Measurements from ENCODE around the gene RHO.
"Not testable (repeated sequence)": the region's sequence is repeated elsewhere in the genome, so short reads cannot be mapped to it uniquely, and the experiment has no call there.

RHO gene

GRCh38 chr3:129515108-129515820, 13.2 kb upstream of the RHO start:
- WGBS (ENCODE audit: extremely low coverage, insufficient coverage, low lambda C conversion rate): no CpG with 5 or more reads among the region's 25 CpGs
- H2BK15ac ChIP-seq (replicated peaks; ENCODE audit: low read depth); H3K36me3 ChIP-seq (ENCODE audit: control insufficient read depth, insufficient read depth, low read length): not testable (repeated sequence)

GRCh38 chr3:129515821-129516432, 12.5 kb upstream of the RHO start:
- H3K56ac ChIP-seq (ENCODE audit: low read length); H3K79me1 ChIP-seq (ENCODE audit: low read length); H3K4ac ChIP-seq (ENCODE audit: low read depth, low read length); H3K9ac ChIP-seq (ENCODE audit: low read length); H3K36me3 ChIP-seq (ENCODE audit: control insufficient read depth, insufficient read depth, low read length); DNase-seq; H4K5ac ChIP-seq (ENCODE audit: low read length); H4K8ac ChIP-seq (ENCODE audit: low read depth, low read length); H3K4me3 ChIP-seq (ENCODE audit: low read length); H3K27ac ChIP-seq (ENCODE audit: low read depth, low read length); H2BK15ac ChIP-seq (replicated peaks; ENCODE audit: low read depth); H3K79me2 ChIP-seq (ENCODE audit: control insufficient read depth, insufficient read depth, low read length); H3K27me3 ChIP-seq (ENCODE audit: insufficient read depth, low read length, poor library complexity); H3K4me2 ChIP-seq (ENCODE audit: low read length); H2BK5ac ChIP-seq (ENCODE audit: low read length); H2BK120ac ChIP-seq (ENCODE audit: low read depth, low read length); H2AK5ac ChIP-seq (ENCODE audit: low read length); H3K4me1 ChIP-seq (ENCODE audit: control insufficient read depth, low read depth, low read length); H3K23ac ChIP-seq (ENCODE audit: low read length); H3K18ac ChIP-seq (ENCODE audit: low read length): not testable (repeated sequence)
- WGBS (ENCODE audit: extremely low coverage, insufficient coverage, low lambda C conversion rate): no CpG with 5 or more reads among the region's 7 CpGs

More at GRCh38 chr3:129515108-129515820, 13.2 kb upstream of the RHO start:
- H2BK120ac ChIP-seq (ENCODE audit: low read depth, low read length); H3K4me1 ChIP-seq (ENCODE audit: control insufficient read depth, low read depth, low read length); H3K18ac ChIP-seq (ENCODE audit: low read length); H2AK5ac ChIP-seq (ENCODE audit: low read length); H3K27ac ChIP-seq (ENCODE audit: low read depth, low read length); H4K5ac ChIP-seq (ENCODE audit: low read length); H3K4me3 ChIP-seq (ENCODE audit: low read length); H3K27me3 ChIP-seq (ENCODE audit: insufficient read depth, low read length, poor library complexity); H4K8ac ChIP-seq (ENCODE audit: low read depth, low read length); H3K4me2 ChIP-seq (ENCODE audit: low read length); H3K23ac ChIP-seq (ENCODE audit: low read length); H3K56ac ChIP-seq (ENCODE audit: low read length); H3K79me1 ChIP-seq (ENCODE audit: low read length); H3K9ac ChIP-seq (ENCODE audit: low read length); H3K4ac ChIP-seq (ENCODE audit: low read depth, low read length); DNase-seq; H3K79me2 ChIP-seq (ENCODE audit: control insufficient read depth, insufficient read depth, low read length); H2BK5ac ChIP-seq (ENCODE audit: low read length): not testable (repeated sequence)

GRCh38 chr3:129517516-129517915, 10.9 kb upstream of the RHO start:
- H3K79me1 ChIP-seq (ENCODE audit: low read length): no peaks in the 10 kb centered on the region
- H3K23ac ChIP-seq (ENCODE audit: low read length): no peak overlapping the region
- no peak overlapping the region for H3K18ac ChIP-seq (ENCODE audit: low read length)
- no peak overlapping the region for H2BK15ac ChIP-seq (replicated peaks; ENCODE audit: low read depth)
- no peak overlapping the region for H2BK120ac ChIP-seq (ENCODE audit: low read depth, low read length)
- no peak for DNase-seq
- no peak overlapping the region for H3K4ac ChIP-seq (ENCODE audit: low read depth, low read length)
- H3K4me1 ChIP-seq (ENCODE audit: control insufficient read depth, low read depth, low read length): no peaks in the 10 kb centered on the region
- no peak overlapping the region for H3K27ac ChIP-seq (ENCODE audit: low read depth, low read length)
- H3K4me3 ChIP-seq (ENCODE audit: low read length): no peak overlapping the region
- WGBS (ENCODE audit: extremely low coverage, insufficient coverage, low lambda C conversion rate): no CpG with 5 or more reads among the region's 7 CpGs
- no peak overlapping the region for H3K4me2 ChIP-seq (ENCODE audit: low read length)
- no peak overlapping the region for H4K5ac ChIP-seq (ENCODE audit: low read length)
- no peaks in the 10 kb centered on the region for H3K27me3 ChIP-seq (ENCODE audit: insufficient read depth, low read length, poor library complexity)
- no peak overlapping the region for H3K56ac ChIP-seq (ENCODE audit: low read length)
- H3K36me3 ChIP-seq (ENCODE audit: control insufficient read depth, insufficient read depth, low read length): no peaks in the 10 kb centered on the region
- no peak overlapping the region for H2BK5ac ChIP-seq (ENCODE audit: low read length)
- H4K8ac ChIP-seq (ENCODE audit: low read depth, low read length): no peak overlapping the region
- no peak overlapping the region for H3K9ac ChIP-seq (ENCODE audit: low read length)
- no peaks in the 10 kb centered on the region for H3K79me2 ChIP-seq (ENCODE audit: control insufficient read depth, insufficient read depth, low read length)
- H2AK5ac ChIP-seq (ENCODE audit: low read length): no peak overlapping the region

GRCh38 chr3:129518038-129518561, 10.3 kb upstream of the RHO start:
- no peak overlapping the region for H2BK120ac ChIP-seq (ENCODE audit: low read depth, low read length)
- no peak overlapping the region for H3K4me2 ChIP-seq (ENCODE audit: low read length)
- H3K18ac ChIP-seq (ENCODE audit: low read length): no peak overlapping the region
- H2AK5ac ChIP-seq (ENCODE audit: low read length): no peak overlapping the region
- H3K36me3 ChIP-seq (ENCODE audit: control insufficient read depth, insufficient read depth, low read length): no peaks in the 10 kb centered on the region
- H2BK5ac ChIP-seq (ENCODE audit: low read length): no peak overlapping the region
- H3K23ac ChIP-seq (ENCODE audit: low read length): no peak overlapping the region
- H3K27me3 ChIP-seq (ENCODE audit: insufficient read depth, low read length, poor library complexity): no peaks in the 10 kb centered on the region
- no peak overlapping the region for H2BK15ac ChIP-seq (replicated peaks; ENCODE audit: low read depth)
- no CpG with 5 or more reads among the region's 8 CpGs for WGBS (ENCODE audit: extremely low coverage, insufficient coverage, low lambda C conversion rate)
- H4K8ac ChIP-seq (ENCODE audit: low read depth, low read length): no peak overlapping the region
- no peak overlapping the region for H3K27ac ChIP-seq (ENCODE audit: low read depth, low read length)
- no peaks in the 10 kb centered on the region for H3K79me2 ChIP-seq (ENCODE audit: control insufficient read depth, insufficient read depth, low read length)
- no peak overlapping the region for H3K4ac ChIP-seq (ENCODE audit: low read depth, low read length)
- H3K9ac ChIP-seq (ENCODE audit: low read length): no peak overlapping the region
- no peak overlapping the region for H3K4me3 ChIP-seq (ENCODE audit: low read length)
- no peak overlapping the region for H4K5ac ChIP-seq (ENCODE audit: low read length)
- DNase-seq: no peak
- H3K4me1 ChIP-seq (ENCODE audit: control insufficient read depth, low read depth, low read length): no peaks in the 10 kb centered on the region
- no peaks in the 10 kb centered on the region for H3K79me1 ChIP-seq (ENCODE audit: low read length)
- no peak overlapping the region for H3K56ac ChIP-seq (ENCODE audit: low read length)

- H4K5ac ChIP-seq (ENCODE audit: low read length): no peak overlapping the region
- no peak overlapping the region for H3K23ac ChIP-seq (ENCODE audit: low read length)
- H3K18ac ChIP-seq (ENCODE audit: low read length): no peak overlapping the region
- H3K4me3 ChIP-seq (ENCODE audit: low read length): no peak overlapping the region
- no peak overlapping the region for H3K56ac ChIP-seq (ENCODE audit: low read length)
- H3K27ac ChIP-seq (ENCODE audit: low read depth, low read length): no peak overlapping the region
- H3K4ac ChIP-seq (ENCODE audit: low read depth, low read length): no peak overlapping the region
- no peaks in the 10 kb centered on the region for H3K36me3 ChIP-seq (ENCODE audit: control insufficient read depth, insufficient read depth, low read length)
- no peaks in the 10 kb centered on the region for H3K79me1 ChIP-seq (ENCODE audit: low read length)
- H3K4me2 ChIP-seq (ENCODE audit: low read length): no peak overlapping the region
- no peaks in the 10 kb centered on the region for H3K79me2 ChIP-seq (ENCODE audit: control insufficient read depth, insufficient read depth, low read length)
- no peak overlapping the region for H4K8ac ChIP-seq (ENCODE audit: low read depth, low read length)
- no peak overlapping the region for H2BK120ac ChIP-seq (ENCODE audit: low read depth, low read length)
- H2AK5ac ChIP-seq (ENCODE audit: low read length): no peak overlapping the region
- DNase-seq: no peak
- no peak overlapping the region for H2BK15ac ChIP-seq (replicated peaks; ENCODE audit: low read depth)
- H3K9ac ChIP-seq (ENCODE audit: low read length): no peak overlapping the region
- no peak overlapping the region for H2BK5ac ChIP-seq (ENCODE audit: low read length)
- H3K27me3 ChIP-seq (ENCODE audit: insufficient read depth, low read length, poor library complexity): no peaks in the 10 kb centered on the region
- no CpG with 5 or more reads among the region's 8 CpGs for WGBS (ENCODE audit: extremely low coverage, insufficient coverage, low lambda C conversion rate)
- no peaks in the 10 kb centered on the region for H3K4me1 ChIP-seq (ENCODE audit: control insufficient read depth, low read depth, low read length)
Observed at GRCh38 chr3:129518581-129518980, 9.9 kb upstream of the RHO start.
